Umbilical cord (tissue), 2 donors: Measurements from ENCODE around the gene PODXL2. TPM values are rescaled to one million over a fixed set of nuclear protein-coding genes. Genes with fewer than 3 reads are reported as not detected.
"Not testable (repeated sequence)": the region's sequence is repeated elsewhere in the genome, so short reads cannot be mapped to it uniquely, and the experiment has no call there.

Experiments
- DNase-seq: peaks from one replicate; pipeline ENCODE4 v3.0.0-alpha.2; 2015; ENCODE audit warnings: low spot score
- total RNA-seq: library from RNA; depleted of rRNA; stranded (reverse); fragments of >200 nt; gene quantifications from one replicate; pipeline ENCODE4 v1.2.3, GENCODE V29; 2014; ENCODE audit warnings: low replicate concordance; ENCODE audit not compliant: insufficient read depth

PODXL2 gene
- total RNA-seq, 1 donor from 2014 or later, result 0.72 TPM

DNA sequence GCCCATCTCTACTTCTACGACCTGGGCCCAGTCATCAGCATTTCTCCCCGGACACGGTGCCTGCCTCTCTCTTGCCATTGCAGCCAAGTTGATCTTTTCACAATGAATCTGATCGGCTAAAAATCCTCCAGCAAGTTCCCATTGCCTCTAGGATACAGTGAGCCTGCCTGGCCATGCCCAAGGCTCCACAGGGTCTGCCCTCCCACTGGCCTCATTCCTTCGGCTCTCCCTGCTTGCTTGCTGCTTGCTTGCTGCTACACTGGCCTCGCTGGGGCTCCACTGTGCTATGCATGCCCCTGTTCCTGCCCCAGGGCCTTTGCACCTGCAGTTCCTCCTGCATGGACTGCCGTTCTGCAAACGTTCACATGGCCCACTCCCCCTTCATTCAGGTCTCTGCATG lies 45.8 kb downstream of the PODXL2 start:
- DNase-seq, result no peak

DNA sequence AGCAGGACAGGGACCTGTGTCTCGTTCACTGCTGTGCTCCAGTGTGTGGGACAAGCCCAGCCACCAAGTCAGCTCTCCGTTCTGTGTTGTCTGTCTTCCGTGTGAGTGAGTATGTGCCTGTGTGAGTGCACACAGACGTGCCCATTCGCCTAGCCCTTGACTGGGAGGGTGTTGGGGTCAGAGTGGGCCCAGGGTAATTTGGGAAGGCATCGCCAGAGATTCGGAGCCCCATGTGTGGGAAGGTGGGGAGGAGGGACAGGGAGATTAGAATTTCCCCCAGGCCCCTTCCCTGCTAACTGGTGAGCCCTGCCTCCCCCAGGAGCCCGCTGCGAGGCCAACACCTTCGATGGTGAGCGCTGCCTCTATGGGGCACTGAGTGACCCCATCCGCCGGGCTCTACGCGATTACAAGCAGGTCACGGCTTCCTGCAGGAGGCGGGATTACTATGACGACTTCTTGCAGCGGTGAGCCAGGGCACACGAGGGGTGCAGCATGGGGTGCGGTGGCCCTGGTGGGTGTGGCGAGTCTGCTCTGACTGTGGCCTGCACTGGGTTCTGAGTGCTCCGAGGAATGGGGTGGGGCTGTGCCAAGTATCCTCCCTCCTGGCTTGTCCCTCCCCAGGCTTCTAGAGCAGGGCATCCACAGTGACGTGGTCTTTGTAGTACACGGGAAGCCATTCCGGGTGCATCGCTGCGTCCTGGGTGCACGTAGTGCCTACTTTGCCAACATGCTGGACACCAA lies 46.8 kb downstream of the PODXL2 start:
- no peak for DNase-seq

DNA sequence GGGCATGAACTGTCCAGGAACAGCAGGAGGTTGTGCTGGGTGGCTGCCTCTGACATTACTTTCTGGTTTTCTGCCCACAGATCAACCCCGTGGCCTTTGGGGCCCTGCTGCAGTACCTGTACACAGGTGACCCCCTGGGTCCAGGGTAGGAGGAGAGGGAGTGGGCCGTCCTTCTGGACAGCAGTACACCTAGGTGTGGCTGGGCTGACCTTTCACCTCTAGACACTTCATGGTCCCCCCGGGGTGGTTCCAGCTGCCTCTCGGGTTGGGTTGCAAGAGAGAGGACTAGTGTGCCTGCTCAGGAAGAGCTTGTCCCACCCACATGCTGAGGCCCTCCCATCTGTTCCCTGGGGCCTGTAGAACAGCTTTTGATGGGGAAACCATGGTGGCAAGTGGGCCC lies 47.5 kb downstream of the PODXL2 start:
- no peak for DNase-seq

DNA sequence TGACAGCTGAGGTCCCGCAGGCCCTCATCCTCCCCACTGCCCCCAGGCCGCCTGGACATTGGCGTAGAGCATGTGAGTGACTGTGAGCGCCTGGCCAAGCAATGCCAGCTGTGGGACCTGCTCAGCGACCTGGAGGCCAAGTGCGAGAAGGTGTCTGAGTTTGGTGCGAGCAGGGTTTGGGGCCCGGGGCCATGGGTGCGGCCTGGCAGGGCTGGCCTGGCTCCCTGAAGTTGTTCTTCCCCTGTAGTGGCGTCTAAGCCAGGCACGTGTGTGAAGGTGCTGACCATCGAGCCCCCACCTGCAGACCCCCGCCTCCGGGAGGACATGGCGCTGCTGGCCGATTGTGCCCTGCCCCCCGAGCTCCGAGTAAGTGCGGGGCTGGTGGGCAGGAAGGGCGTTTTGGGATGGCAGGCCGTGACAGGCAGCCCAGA lies 48.0 kb downstream of the PODXL2 start:
- DNase-seq, result no peak

DNA sequence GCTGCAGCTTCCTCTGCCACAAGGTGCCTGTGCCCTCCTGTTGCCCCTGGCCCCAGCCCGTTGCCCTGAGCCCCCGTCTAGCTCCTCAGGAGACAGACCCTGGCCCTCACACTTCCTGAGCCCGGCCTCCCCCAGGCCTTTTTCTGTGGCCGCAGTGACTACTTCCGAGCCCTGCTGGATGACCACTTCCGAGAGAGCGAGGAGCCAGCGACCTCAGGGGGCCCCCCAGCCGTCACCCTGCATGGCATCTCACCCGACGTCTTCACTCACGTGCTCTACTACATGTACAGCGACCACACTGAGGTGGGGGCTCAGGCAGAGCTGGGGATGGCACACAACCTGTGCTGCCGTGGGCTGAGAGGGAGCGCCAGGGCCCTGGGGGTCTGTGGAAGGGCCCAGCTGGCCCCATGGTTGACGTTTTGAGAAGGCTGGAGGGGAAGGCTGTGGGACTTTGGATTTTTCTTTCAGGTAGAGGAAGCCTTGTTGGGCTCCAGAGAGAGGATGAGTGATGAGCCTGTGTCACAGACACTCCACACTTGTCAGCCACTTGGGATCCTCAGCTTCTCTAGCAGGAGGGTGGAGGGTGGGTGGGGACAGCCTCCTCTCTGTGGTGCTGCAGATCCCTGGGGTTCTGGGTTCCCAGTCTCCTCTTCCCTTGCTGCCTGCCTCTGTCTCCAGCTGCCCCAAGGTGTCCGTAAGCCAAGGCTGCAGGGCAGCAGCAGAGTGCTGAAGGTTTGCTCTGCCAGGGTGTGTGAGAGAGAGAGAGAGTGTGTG lies 48.7 kb downstream of the PODXL2 start:
- no peak for DNase-seq

DNA sequence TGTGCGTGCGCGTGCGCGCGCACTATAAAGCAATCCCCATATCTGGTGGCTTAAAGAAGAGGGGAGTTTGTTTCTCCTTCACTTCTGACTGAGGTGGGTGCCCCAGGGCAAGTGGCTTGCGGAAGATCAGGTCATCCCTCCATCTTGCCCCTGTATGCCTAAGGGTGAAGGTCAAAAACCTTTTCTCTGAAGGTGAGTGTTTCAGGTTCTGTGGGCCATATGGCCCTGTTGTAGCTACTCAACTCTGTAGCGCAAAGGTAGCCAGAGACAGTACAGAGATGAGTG lies 49.3 kb downstream of the PODXL2 start:
- DNase-seq, result no peak

DNA sequence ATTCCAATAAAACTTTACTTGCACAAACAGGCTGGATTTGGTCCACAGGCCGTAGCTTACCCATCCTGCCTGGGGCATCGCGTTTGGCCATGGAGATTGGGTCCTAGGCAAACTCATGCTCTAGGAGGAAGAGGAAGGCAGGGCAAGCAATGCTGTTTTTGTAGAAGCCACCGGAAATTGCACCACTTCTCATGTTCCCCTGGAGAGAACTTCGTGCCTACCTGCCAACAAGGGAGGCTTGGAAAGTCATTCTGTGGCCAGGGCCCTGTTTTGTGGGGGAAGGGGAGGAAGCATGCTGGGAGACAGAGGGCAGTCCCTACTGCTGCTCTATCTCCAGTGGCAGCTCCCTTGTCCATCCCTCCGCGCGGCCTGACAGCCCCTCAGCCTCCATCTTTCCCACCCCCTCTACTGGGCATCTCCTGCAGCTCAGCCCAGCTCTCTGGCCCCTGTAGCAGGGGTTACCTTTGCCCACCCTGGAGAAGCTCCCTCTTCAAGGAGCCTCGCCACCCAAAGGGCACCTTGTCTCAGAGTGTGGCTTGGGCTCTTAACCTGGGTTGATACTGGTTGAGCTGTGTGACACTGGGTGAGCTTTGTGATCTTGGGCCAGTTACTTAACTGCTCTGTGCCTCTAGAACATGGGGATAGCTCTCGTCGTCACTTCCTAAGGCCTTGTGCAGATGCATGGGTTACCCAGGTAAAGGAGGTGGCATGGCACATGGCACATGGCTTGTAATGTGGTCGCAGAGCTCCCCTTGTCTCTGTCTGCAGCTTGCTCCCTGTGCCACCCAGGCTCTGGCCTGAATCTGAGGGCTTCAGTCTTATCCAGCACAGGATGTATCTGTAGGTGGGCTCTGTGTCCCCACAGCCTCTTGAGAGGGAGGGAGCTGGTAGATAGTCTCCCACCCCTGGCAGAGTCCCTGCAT lies 49.9 kb downstream of the PODXL2 start:
- no peak for DNase-seq

DNA sequence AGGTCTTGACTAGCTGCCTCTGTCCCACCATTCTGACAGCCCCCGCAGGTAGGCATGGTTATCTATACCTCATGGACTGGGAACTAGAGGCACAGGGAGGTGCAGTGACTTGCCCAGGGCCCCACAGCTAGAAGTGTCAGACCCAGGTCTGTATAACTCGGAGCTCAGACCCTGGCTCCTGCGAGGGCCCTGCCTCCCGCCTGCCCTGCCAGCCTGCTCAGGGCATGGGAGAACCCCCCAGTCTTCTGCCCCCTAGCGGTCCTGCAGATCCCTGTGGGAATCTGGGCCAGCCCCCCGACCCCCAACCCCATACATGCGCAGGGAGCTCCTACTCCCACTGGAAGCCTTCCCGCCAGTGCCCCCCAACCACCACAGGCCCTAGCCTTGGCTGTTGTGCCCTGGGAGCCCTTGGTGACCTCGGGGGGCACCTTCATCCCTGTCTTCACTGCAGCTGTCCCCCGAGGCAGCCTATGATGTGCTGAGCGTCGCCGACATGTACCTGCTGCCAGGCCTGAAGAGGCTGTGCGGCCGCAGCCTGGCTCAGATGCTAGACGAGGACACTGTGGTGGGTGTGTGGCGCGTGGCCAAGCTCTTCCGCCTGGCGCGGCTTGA lies 50.7 kb downstream of the PODXL2 start:
- DNase-seq, result no peak

DNA sequence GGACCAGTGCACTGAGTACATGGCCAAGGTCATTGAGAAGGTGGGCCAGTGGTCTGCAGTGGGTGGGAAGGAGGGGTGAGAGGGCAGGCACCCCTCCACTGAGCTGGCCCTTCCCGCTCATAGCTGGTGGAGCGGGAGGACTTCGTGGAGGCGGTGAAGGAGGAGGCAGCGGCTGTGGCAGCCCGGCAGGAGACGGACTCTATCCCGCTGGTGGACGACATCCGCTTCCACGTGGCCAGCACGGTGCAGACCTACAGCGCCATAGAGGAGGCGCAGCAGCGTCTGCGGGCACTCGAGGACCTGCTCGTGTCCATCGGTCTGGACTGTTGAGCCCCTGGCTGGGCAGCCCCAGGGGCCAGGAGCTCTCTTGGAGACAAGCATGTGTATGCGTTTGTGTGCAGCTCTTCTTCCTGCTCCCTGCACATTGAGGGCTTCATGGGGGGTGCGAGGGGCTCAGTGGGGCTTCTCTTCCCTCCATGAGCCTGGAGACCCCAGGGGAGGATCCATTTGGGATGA lies 51.2 kb downstream of the PODXL2 start:
- no peak for DNase-seq

DNA sequence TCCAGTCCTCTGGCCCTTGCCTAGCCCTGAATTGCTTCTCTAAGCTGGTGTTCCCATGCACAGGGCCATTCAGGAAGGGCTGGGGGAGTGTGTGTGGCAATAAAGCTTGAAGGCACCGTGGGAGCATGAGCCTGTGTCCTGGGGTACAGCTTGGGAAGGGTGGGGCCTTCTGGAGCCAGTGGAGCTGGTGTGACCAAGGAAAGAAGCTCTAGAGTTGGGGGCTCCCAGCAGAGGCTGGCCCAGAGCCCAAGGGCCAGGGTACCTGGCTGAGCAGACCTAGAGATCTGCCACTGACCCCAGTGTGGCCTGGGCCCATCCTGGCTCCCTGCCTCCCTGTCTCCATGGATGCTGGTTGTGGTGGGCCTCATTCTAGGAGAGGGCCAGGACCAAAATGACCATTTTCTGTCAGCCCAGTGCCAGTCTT lies 51.8 kb downstream of the PODXL2 start:
- DNase-seq, result no peak

DNA sequence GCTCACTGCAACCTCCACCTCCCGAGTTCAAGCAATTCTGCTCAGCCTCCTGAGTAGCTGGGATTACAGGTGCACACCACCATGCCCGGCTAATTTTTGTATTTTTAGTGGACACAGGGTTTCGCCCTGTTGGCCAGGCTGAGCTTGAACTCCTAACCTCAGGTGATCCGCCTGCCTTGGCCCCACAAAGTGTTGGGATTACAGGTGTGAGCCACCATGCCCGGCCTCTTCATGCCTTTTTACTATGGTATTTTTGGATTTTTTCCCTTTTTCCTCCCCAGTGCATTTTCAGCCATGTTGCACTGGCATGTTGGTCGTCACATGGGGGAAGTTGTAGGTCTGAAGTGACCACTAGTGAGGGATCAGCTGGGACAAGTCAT lies 53.2 kb downstream of the PODXL2 start:
- not testable (repeated sequence) for DNase-seq

DNA sequence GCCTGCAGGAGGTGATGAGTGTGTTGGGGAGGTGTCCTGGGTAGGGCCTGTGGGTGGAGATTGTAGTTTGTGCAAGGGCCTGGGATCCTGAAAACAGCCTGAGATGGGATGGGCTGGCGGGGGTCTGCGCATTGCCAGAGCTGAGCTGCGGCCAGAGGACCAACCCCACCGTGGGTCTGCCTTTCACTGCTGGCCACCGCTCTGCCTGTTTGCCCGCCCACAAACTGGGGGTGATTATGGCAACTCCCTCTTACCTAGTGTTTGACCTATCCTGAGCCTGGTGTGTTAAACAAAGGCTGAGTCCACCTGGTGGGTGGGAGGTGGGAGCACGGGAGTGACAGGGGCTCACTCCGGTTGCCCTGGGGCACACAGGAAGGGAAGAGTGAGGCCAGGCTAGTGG lies 53.6 kb downstream of the PODXL2 start:
- no peak for DNase-seq

DNA sequence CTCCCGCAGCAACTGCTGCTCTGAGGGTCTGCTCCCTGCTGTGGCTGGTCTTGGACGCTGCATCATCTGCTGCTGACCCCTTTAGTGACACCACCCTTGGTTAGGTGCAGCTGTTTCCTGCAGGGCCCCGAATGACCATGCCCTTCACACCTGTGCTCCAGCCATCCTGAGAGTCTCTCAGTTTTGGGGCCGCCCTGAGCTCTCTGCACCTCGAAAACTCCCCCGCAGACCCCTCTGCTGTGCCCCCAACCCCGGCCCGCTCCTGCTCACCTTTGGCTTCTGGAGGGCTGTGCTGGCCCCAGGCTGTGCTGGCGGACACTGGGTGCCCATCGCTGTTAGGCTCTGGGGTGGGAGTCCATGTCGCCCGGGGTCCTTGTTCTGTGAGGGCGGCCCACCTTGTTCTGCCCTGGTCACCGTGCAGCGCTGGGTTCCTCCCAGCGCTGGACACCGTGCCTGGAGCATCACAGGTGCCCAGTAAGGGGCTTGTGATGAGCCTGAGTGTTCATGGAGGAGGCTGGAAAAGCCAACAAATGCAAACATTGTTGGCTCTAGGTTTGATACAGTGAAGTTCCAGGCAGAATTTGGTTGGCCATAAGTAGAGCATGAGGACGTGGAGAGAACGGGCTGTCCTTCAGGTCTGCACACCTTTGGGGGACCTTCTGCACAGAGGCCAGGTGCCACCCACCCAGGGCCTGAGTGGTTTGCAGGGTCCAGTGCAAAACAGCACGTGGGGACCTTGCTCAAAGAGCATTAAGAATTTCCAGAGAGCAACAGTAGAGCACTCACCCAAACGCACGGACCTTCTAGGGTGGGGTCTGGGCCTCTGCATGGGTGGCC lies 56.1 kb downstream of the PODXL2 start:
- DNase-seq, result no peak

DNA sequence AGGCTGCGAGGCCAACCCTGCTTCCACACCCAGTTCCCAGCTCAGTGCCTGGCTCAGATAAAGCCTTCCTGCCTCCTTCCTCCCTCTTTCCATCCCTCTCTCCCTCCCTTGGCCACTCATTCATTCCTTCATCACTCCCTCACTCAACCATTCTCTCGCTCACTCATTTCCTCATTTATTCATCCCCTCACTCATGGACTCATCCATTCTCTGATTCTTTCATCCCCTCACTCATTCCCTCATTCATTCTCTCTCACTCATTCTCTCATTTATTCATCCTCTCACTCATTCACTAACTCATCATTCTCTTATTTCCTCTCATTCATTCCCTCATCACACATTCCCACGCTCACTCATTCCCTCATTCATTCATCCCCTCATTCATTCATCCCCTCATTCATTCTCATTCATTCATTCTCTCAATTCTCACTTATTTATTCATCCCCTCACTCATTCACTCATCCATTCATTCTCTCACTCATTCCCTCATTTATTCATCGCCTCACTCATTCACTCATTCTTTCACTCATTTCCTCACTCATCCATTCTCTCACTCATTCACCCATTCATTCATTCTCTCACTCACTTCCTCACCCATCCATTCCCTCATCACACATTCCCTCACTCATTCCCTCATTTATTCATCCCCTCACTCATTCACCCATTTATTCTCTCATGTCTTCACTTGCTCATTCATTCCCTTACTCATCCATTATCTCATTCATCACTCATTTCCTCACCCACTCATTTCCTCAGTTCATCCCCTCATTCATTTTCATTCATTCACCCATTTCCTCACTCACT lies 56.9 kb downstream of the PODXL2 start:
- DNase-seq, result no peak

DNA sequence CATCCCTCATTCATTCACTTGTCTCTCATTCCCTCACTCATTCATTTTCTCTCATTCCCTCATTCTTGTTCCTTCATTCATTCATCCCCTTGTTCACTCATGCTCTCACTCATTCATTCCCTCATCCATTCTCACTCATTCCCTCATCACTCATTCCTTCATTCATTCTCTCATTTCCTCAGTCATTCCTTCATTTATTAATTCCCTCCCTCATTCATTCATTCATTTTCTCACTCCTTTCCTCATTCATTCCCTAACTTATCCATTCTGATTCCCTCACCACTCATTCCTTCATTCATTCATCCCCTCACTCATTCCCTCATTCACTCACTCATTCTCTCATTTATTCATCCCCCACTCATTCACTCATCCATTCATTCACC lies 57.5 kb downstream of the PODXL2 start:
- DNase-seq, result no peak

DNA sequence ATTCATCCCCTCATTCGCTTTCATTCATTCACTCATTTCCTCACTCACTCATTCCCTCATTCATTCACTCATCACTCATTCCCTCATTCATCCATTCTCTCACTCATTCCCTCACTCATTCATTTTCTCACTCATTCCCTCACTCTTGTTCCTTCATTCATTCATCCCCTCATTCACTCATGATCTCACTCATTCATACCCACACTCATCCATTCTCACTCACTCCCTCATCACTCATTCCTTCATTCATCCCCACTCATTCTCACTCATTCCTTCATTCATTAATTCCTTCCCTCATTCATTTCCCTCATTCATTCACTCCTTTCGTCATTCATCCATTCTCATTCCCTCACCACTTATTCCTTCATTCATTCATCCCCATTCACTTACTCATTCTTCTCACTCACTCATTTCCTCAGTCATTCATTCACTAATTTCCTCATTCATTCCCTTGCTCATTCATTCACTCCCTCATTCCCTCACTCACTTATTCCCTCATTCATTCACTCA lies 58.3 kb downstream of the PODXL2 start:
- DNase-seq, result no peak

DNA sequence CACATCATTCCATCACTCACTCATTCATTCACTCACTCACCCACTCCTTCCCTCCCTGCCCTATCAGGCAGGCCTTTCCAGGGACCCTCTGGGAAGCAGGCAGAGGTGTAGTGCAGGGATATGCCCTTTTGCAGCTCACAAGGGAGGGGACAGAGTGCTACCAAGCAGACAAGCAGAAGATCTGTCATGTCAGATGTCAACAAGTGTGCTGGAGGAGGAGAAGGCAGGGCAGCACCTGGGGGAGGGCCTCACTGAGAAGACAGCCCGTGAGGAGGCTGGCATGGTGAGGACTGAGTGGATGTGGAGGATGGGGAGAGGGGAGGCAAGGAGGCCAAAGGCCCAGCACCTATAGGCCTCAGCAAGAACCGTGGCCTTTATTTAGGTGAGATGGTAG lies 59.0 kb downstream of the PODXL2 start:
- DNase-seq, result no peak

DNA sequence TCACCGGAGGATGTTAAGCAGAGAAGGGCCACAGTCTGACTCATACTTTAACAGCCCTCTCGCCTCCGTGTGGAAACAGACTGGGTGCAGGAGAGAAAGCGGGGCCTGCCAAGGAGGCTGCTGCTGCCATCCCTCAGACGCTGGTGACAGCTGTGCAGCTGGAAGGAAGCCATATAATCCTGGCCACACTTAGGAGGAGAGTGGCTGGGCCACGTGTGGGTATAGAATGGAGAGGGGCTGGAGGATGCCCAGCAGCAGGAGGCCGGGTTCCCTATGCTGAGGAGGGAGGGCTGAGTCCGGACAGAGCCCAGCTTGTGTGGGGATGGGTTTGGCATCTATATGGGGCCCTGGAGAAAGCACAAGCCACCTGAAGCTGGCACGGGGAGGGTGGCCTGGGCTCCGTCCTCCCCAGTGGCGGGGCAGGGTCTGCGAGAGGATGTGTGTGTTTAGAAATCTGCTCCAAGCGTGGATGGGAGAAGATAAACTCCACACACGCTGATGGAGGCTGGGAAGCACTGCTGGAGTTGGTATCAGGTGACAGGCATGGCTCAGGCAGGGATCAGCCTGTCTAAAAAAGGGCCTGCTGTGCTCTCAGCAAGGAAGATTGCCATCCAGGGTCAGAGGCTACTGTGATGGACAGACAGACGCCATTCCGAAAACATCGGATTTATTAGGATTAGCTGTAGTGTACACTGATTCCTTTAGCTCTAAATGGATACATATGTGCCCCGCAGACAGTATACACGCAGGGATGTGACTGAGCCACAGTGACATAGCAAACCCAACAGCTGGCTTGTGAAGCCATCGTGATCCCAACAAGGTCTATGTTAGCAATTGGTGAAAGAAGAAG lies 59.7 kb downstream of the PODXL2 start:
- no peak for DNase-seq
